HG03280 (cell line): ENCODE results near the gene ATP8A1.
"Not testable (repeated sequence)": the region's sequence is repeated elsewhere in the genome, so short reads cannot be mapped to it uniquely, and the experiment has no call there.

Experiments
- ATAC-seq: cut with Tn5 transposase; IDR thresholded peaks from one replicate; pipeline ENCODE4 v1.9.1; 2021; ENCODE audit warnings: mild to moderate bottlenecking, moderate library complexity; ENCODE audit not compliant: unreplicated experiment

The ATP8A1 gene

GRCh38 chr4:42513748-42514492 is 143.0 kb downstream of the ATP8A1 start:
- no peak for ATAC-seq

- ATAC-seq: no peak
These were observed 144.7 kb downstream of the ATP8A1 start for GRCh38 chr4:42512226-42512625.

- ATAC-seq: no peak
These were observed 146.7 kb downstream of the ATP8A1 start for GRCh38 chr4:42510225-42510624.

GRCh38 chr4:42501624-42502401 is 155.1 kb downstream of the ATP8A1 start:
- no peak for ATAC-seq

GRCh38 chr4:42498040-42498439 is 158.9 kb downstream of the ATP8A1 start:
- ATAC-seq: no peak

GRCh38 chr4:42497142-42497910 is 159.6 kb downstream of the ATP8A1 start:
- no peak for ATAC-seq

- ATAC-seq: no peak
These were observed 163.9 kb downstream of the ATP8A1 start for GRCh38 chr4:42492962-42493361.

- no peak for ATAC-seq
These were observed 166.9 kb downstream of the ATP8A1 start for GRCh38 chr4:42490015-42490414.

GRCh38 chr4:42489095-42489494 is 167.8 kb downstream of the ATP8A1 start:
- ATAC-seq: peak; percentile 84

- peak; percentile 4 for ATAC-seq
These were observed 168.4 kb downstream of the ATP8A1 start for GRCh38 chr4:42488554-42488953.

- peak; percentile 82 for ATAC-seq
These were observed 168.8 kb downstream of the ATP8A1 start for GRCh38 chr4:42488114-42488513.

GRCh38 chr4:42487230-42487629 is 169.7 kb downstream of the ATP8A1 start:
- no peak for ATAC-seq

GRCh38 chr4:42486156-42486555 is 170.7 kb downstream of the ATP8A1 start:
- ATAC-seq: not testable (repeated sequence)

GRCh38 chr4:42484630-42485029 is 172.3 kb downstream of the ATP8A1 start:
- ATAC-seq: no peak

GRCh38 chr4:42483426-42484379 is 173.2 kb downstream of the ATP8A1 start:
- ATAC-seq: no peak

GRCh38 chr4:42482516-42483327 is 174.2 kb downstream of the ATP8A1 start:
- ATAC-seq: no peak

GRCh38 chr4:42480717-42481116 is 176.2 kb downstream of the ATP8A1 start:
- no peak for ATAC-seq

- no peak for ATAC-seq
These were observed 176.6 kb downstream of the ATP8A1 start for GRCh38 chr4:42480281-42480680.

GRCh38 chr4:42478946-42479345 is 178.0 kb downstream of the ATP8A1 start:
- no peak for ATAC-seq

GRCh38 chr4:42478509-42478908 is 178.4 kb downstream of the ATP8A1 start:
- no peak for ATAC-seq
